HG02763 (cell line): Measurements from ENCODE around the gene NAXD.
"Not testable (repeated sequence)": the region's sequence is repeated elsewhere in the genome, so short reads cannot be mapped to it uniquely, and the experiment has no call there.

Experiments used
- ATAC-seq: cut with Tn5 transposase; IDR thresholded peaks from one replicate; pipeline ENCODE4 v1.9.1; 2021; ENCODE audit warnings: mild to moderate bottlenecking, moderate library complexity; ENCODE audit not compliant: unreplicated experiment

NAXD gene

DNA sequence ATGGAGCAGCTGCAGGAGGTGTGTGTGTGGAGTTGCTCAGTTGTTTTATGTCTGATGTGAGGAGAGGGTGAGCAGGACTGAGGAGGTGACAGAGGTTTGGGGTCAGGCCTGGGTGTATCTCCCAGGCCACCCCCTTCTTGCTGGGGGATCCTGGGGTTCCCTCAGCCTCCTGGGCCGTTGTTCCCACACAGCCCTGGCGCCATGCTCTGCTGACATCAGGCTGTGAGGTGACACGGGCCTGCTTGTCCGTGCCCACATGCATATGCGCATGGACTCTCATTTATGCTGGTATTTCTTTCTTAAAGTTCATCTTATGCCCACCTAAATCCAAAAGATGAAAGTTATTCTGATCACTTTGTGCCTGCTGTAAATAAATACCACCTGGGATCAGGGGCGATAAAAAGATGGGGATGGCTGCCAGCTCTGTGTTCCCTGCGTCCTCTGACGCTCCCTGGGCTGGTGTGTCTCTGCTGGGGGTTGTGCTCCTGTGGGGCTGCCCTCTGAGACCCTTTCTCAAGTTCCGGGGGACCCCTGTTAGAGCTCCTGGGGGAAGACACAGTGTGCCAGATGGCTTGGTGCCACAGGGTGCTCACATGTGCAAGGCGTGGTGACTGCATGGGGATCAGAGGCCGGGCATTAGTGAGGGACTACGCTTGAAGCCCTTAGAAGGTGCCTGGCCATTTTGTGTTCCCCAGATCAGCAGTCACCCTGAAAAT is 12.6 kb downstream of the NAXD start:
- no peak for ATAC-seq

DNA sequence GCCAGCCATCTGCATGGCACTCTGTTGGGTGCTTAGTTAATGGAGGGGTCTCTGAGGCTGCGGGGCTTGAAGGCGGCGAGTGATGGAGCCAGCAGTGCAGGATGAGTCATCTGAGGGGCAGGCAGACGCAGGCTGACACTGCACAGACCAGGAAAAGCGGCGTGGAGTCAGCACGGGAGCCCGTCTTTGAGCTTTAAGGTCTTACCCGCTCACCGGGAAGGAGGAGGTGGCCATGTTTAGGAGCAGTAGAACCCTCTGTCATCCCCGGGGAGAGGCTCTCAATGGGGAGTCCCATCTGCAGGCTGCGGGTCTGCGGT is 13.1 kb downstream of the NAXD start:
- ATAC-seq: no peak

DNA sequence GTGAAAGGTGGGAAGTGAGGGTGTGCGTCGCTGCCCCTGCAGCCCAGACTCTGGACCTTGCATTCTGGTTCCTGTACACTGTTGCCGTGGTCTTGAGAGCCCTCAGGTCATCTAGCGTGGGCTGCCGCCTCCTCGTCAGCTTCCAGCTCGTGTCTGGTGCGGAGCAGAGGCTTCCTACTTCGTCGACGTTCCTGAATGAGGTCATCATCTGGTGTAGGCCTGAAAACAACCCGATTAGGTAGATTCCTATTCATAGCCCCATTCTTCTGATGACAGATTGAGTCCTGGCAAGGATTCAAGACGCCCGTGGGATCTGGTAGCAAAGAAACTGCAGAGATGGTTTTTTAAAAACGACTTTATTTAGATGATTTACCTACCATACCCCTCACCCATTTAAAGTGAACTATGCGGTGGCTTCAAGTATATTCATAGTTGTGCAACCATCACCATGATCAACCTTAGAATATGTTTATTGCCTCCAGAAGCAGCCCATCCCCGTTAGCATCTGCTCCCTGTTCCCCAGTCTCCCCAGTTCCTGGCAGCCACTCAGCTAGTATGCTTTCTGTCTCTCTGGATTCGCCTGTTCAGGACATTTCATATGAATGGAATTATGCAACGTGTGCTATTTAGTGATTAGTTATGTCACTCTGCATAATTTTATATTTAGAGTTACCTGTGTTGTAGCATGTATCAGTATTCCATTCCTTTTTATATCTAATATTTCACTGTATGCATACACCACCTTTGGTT is 13.8 kb downstream of the NAXD start:
- no peak for ATAC-seq

DNA sequence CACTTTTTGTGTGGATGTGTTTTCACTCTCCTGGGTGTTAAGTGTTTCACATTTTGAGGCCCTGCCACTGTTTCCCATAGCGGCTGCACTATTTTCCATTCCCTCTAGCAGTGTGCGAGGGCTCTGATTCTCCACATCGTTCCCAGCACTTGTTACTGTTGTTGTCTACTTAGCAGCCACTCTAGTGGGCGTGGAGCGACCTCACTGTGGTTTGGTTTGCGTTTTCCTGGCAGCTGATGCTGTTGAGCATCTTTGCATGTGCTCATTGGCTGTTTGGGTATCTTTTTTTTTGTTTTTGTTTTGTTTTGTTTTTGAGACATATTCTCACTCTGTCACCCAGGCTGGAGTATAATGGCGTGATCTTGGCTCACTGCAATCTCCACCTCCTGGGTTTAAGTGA is 14.4 kb downstream of the NAXD start:
- no peak for ATAC-seq

GRCh38 chr13:110630566-110631119 is 15.3 kb downstream of the NAXD start:
- no peak for ATAC-seq

DNA sequence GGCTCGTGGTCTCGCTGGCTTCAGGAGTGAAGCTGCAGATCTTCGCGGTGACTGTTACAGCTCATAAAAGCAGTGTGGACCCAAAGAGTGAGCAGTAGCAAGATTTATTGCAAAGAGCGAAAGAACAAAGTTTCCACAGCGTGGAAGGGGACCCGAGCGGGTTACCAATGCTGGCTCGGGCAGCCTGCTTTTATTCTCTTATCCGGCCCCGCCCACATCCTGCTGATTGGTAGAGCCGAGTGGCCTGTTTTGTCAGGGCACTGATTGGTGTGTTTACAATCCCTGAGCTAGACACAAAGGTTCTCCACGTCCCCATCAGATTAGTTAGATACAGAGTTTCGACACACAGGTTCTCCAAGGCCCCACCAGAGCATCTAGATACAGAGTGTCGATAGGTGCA is 16.9 kb downstream of the NAXD start:
- not testable (repeated sequence) for ATAC-seq

DNA sequence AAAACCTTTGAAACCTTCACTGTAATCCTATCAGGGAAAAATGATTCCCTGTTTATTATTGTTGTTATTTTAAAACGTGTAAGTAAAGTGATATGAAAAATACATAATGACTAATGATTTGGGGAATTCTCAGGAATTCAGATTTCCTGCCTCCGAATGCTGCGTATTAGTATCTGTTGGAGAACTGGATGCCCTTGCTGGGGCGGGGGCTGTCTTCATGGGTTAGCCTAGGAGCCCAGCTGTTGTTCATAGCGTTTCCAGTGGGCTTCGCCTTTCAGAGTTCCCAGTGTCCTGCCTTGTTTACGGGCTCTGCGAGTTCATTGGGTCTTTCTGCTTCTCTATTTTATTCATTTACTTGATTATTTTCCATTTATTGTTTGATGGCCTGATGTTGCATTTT is 18.4 kb downstream of the NAXD start:
- ATAC-seq: no peak

GRCh38 chr13:110634558-110634957 is 19.2 kb downstream of the NAXD start:
- no peak for ATAC-seq

DNA sequence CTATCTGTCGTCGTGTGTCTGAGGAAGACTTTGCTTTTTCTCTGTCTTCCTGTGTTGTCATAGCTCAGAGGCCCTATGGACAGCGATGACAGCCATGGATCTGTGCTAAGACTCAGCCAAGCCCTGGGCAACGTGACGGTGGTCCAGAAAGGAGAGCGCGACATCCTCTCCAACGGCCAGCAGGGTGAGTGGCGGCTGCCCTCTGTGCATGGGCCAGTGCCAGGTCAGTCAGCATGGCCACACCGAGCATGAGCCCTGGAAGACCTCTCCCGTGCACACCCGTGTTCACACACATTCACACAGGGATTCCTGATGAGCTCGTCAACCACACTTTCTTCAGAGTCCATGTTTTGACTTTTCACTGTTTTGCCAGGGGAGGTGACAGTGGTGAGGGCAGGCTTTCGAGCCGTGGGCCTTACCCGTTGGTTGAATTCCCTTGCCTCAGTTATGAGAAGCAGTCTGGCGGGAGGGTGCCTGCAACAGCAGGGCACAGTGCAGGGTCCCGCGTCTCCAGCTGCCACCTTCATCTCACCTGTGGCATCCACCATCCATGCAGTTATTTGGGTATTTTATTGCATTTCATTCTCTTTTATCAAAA is 20.2 kb downstream of the NAXD start:
- no peak for ATAC-seq

DNA sequence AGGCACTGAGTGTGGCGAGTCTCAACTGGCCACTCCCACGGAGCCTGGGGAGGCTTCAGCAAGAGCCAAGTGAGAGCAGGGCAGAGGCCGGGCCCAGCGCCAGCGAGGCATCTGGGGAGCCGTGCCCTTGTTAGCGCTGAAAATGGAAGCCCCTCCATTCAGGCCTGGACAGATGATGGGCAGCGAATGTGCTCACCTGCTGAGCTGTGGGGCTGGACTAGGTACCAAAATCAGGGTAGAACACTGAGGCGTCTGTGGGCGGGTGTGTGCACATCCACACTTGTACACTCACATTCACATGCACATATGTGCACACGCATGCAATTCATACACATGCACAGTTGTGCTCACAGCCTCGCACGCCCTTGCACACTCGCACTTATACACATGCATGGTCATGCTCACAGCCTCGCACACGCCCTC is 20.7 kb downstream of the NAXD start:
- ATAC-seq: no peak

- no peak for ATAC-seq
Observed at GRCh38 chr13:110636701-110637201, 21.4 kb downstream of the NAXD start.

DNA sequence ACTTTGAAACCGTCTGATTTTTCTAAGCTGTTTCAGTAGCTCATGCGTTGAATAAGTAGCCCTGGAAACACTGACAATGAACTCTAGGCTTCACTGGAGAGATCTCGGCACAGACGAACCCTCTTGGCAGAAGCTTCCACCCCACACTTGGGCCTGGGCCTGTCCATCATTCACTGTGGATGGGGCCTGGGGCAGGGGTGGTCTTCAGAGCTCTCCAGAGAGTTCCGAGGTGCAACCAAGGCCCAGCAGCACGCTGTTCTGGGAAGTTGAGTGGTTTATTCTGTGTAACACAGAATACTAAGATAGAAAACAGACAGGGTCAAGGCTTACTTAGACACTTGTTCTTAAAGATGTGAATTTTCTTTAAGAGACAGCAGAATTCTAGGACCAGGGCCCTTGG is 21.9 kb downstream of the NAXD start:
- ATAC-seq: no peak

GRCh38 chr13:110637747-110638146 is 22.4 kb downstream of the NAXD start:
- ATAC-seq: no peak

DNA sequence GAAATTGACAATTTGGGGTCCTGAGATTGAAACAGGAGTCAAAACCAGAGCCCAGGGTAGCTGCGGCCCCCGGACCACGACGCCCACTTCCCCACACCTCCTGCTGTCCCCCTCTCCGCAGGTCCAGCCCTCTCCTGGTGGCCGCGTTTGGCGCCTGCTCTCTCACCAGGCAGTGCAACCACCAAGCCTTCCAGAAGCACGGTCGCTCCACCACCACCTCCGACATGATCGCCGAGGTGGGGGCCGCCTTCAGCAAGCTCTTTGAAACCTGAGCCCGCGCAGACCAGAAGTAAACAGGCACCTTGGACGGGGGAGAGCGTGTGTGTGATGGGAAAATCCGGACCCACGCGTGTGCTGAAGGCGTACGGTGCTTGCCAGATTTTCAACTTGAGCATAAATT is 22.9 kb downstream of the NAXD start:
- ATAC-seq: no peak

DNA sequence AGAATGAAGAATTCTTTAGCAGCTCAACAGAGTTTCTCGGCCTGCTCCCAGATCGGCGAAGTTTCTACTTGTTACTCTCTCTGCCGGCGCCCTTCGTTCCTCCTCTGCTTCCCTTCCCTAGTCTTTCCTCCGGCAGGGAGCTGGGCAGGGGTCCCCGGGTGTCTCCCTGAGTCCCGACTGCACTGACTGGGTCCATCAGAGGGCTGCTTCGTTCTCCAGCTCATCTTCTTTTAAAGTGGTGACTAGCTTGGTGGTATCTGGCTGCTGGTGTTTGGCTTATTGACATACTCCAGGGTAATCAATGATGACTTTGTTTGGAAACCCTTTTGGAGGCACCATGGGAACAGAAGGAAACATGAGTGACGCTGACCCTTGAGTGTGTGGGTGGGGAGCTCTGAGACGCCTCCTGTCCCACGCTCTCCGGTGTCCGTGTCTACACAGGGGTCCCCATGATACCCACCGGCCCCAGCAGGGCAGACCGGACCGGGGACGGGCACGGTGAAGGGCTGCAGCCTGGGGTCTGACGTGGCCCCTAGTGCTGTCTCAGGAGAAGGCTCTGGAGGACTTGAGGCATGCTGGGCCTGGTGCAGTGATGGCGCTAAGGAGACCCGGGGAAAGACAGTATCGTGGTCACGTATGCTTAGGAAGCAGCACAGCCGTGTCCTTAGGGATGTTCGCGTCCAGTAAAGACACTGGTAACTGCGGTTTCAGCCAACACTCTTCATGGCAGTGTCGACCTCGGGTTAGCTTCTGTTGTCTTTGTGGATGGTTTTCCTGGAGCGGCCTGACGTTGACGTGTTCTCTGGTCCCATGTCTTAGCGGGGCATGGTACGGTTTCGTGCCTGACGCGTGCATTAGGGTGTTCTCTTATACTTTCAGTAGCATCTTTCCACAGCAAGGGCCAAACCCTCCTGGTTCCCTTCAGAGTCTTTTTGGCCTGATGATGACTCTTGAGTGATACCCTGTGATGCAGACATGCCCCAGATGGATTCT is 23.8 kb downstream of the NAXD start:
- no peak for ATAC-seq

- ATAC-seq: no peak
Observed at GRCh38 chr13:110639935-110640334, 24.6 kb downstream of the NAXD start.

- no peak for ATAC-seq
Observed at GRCh38 chr13:110640591-110641029, 25.3 kb downstream of the NAXD start.

DNA sequence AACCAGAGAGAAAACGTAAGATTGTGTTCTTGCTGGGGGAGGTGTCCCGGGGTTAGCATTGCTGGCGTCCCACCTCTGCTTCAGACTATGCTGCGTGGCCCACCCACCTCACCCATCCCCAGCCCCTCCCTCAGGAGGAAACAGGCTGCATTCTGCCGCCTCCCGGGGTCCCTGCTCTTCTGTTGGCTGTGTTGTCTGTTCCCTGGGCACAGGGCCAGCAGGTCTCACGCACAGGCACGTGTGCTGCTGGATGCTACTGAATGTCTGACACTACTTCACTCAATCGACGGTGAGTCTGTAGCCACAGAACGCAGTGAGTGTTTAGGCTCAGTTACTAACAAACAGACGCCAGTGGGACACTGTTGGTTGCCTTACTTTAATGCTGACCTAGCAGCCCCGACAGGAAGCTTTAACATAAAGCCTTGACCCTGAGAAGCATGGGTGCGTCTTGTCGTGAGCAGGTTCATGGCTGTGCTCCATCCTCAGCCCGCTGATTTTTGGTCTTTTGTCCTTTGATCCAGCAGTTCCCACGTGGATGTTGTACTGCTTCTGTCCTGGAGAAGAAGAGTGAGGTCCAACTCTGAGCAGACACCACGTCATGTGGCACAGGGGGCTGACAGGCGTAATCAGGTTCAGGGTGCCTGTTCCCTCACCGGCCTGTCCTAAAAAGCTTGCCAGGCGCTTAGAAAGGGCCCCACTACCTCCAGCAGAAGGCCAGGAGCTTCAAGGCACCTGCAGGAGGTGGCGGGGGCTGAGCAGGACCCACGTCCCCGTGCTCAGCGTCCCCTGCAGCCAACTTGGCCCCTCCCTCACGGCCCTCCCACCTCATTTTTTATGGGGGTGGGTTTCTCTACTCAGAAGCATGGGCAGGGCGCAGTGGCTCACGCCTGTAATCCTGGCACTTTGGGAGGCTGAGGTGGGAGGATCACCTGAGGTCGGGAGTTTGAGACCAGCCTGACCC is 26.0 kb downstream of the NAXD start:
- ATAC-seq: no peak

DNA sequence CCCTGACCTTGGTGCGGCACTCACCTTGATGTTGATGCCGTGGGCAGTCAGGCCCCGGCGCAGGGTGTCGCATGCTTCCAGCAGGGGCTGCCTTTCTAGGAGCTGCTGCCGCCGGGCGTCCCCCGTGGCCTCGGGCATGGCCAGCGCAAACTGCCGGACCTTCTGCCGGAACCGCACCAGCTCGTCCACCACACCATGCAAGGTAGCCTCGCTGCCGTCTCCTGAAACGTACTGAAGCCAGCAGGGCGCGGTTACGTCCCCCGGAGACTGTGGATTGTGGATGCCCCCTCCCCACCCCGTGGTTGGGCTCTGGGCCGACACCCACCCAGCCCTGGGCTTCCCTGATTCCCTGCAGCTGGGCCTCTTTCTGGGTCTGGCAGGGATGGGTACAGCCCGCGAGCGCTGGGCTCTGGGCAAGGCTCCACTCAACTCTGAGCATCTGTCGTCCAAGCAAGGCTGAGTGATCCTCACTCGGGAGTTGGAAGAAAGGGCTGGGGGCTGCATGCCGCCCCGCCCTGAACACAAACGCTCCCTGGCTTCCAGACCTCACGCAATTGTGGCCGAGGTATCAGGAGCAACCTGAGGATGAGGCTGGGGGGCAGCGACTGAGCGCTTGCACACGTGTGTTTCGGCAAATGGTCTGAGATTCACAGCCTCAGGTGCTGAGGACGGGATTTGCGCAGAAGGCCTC is 27.1 kb downstream of the NAXD start:
- no peak for ATAC-seq
